ENCODE data around the gene FGGY.

GRCh38 chr1:59565611-59566410 lies 268.9 kb downstream of the FGGY start:
- no peak for TF ChIP-seq CTCF (conservative IDR thresholded peaks at IDR 0.05 in 1 of 2, IDR thresholded peaks at IDR 0.05 in 1 of 2; ENCODE audit: extremely low read depth in 1 of 2, insufficient read depth in 1 of 2, low read depth in 1 of 2, low read length in 2 of 2)
- no peak for TF ChIP-seq EZH2 (IDR thresholded peaks at IDR 0.05; ENCODE audit: borderline replicate concordance, low read length)
